T-cell (primary cell): ENCODE results near the gene ALDH1L2. TPM values are rescaled to one million over a fixed set of nuclear protein-coding genes. Genes with fewer than 3 reads are reported as not detected.

Experiments used
- ATAC-seq, 4 experiments: fragments of 200-7000 bp in 3 of 4; fragments of 150-1000 bp in 1 of 4; cut with Tn5 transposase; replicated peaks in 1 of 4; 1 replicate in 3 of 4; 2 replicates in 1 of 4; pipeline ENCODE4 v1.10.0; 2021; ENCODE audit warnings: moderate library complexity in 3 of 4, mild to moderate bottlenecking in 2 of 4, moderate number of reproducible peaks in 1 of 4
- CTCF ChIA-PET, 2 donors: fragments of 300-600 bp; sonication (Branson Sonifier 250); formaldehyde crosslinking; loops; one replicate each; lab custom pipeline; 2022; ENCODE audit warnings: antibody characterized with exemption in 2 of 2; lab: Charles Lee
- POLR2A ChIA-PET, 2 donors: fragments of 300-600 bp; sonication (Branson Sonifier 250); formaldehyde crosslinking; loops; one replicate each; lab custom pipeline; 2022; ENCODE audit warnings: antibody characterized with exemption in 2 of 2; lab: Charles Lee
- DNase-seq, 35 experiments: peaks; one replicate each; pipeline versions ENCODE4 v3.0.0 to v3.0.0-alpha.2; 2013 to 2023
- H3K27ac ChIP-seq: one replicate; pipeline ENCODE4 v1.5.1; 2013; ENCODE audit warnings: low read length
- H3K27me3 ChIP-seq, 2 experiments: replicated peaks in 1 of 2; 1 replicate in 1 of 2; 2 replicates in 1 of 2; pipeline versions ENCODE4 v1.6.1 to v1.7.0; 2013; ENCODE audit warnings: low read length in 1 of 2, mixed read lengths in 1 of 2; ENCODE audit not compliant: control insufficient read depth in 2 of 2, insufficient read depth in 2 of 2; ENCODE audit errors: extremely low read depth in 1 of 2
- H3K36me3 ChIP-seq, 2 donors: 1 replicate in 1 of 2; 2 replicates in 1 of 2; pipeline versions ENCODE4 v1.6.1 to v1.7.0; 2013; ENCODE audit warnings: low read length in 1 of 2; ENCODE audit not compliant: control insufficient read depth in 2 of 2, insufficient read depth in 1 of 2; ENCODE audit errors: extremely low read depth in 1 of 2
- H3K4me1 ChIP-seq, 2 experiments: 1 replicate in 1 of 2; 2 replicates in 1 of 2; pipeline versions ENCODE4 v1.6.1 to v1.7.0; 2013; ENCODE audit warnings: low read length in 2 of 2, mixed read lengths in 1 of 2; ENCODE audit not compliant: insufficient read depth in 2 of 2, control insufficient read depth in 1 of 2; ENCODE audit errors: extremely low read depth in 1 of 2
- H3K4me3 ChIP-seq, 2 donors: 1 replicate in 1 of 2; 2 replicates in 1 of 2; pipeline versions ENCODE4 v1.5.1 to v1.7.0; 2013; ENCODE audit warnings: mild to moderate bottlenecking in 2 of 2, low read length in 1 of 2, moderate library complexity in 1 of 2; ENCODE audit not compliant: control insufficient read depth in 1 of 2; ENCODE audit errors: extremely low read depth in 1 of 2
- H3K9me3 ChIP-seq: 2 replicates; pipeline ENCODE4 v1.7.0; 2013
- H3K27ac Mint-ChIP-seq, 2 donors: one replicate each; pipeline ENCODE4 v1.8.0; 2020 to 2021; ENCODE audit warnings: mild to moderate bottlenecking in 2 of 2, mixed read lengths in 2 of 2
- H3K27me3 Mint-ChIP-seq, 2 donors: one replicate each; pipeline ENCODE4 v1.8.0; 2021 to 2022; ENCODE audit warnings: mixed read lengths in 2 of 2
- H3K36me3 Mint-ChIP-seq: one replicate; pipeline ENCODE4 v1.8.0; 2021; ENCODE audit warnings: mixed read lengths
- H3K4me1 Mint-ChIP-seq, 3 donors: one replicate each; pipeline ENCODE4 v1.8.0; 2020 to 2022; ENCODE audit warnings: mixed read lengths in 3 of 3, mild to moderate bottlenecking in 1 of 3
- H3K4me3 Mint-ChIP-seq, 3 donors: one replicate each; pipeline ENCODE4 v1.8.0; 2020 to 2022; ENCODE audit warnings: mild to moderate bottlenecking in 3 of 3, mixed read lengths in 3 of 3, moderate library complexity in 3 of 3
- H3K9me3 Mint-ChIP-seq, 3 donors: one replicate each; pipeline ENCODE4 v1.8.0; 2020 to 2022; ENCODE audit warnings: mixed read lengths in 3 of 3
- WGBS: methylation state at CpG from one replicate; pipeline ENCODE4 v1.1.5; 2013; ENCODE audit warnings: missing lambda C conversion rate; ENCODE audit not compliant: insufficient coverage; 5-methylcytosine and 5-hydroxymethylcytosine counted together
- total RNA-seq, 35 experiments: library from RNA in 6 of 35; stranded (reverse) in 6 of 35; fragments of 120-200 nt in 1 of 35; gene quantifications; one replicate each; pipeline versions ENCODE4 v1.2.1 to v1.2.4 and lab custom pipeline; 2013 to 2026

Gene ALDH1L2
- total RNA-seq, 5 donors from 2014 or later (not counting 1 experiment from before 2014, with no cell fraction given), result 0.07 to 0.51 (median 0.16) TPM; not detected in 1

- Mint-ChIP-seq H3K4me1 (peaks cover 5 to 7% (median 5%) of the 10 kb centered on the region in 3 donors), H3K27ac (no peak overlapping the region), H3K4me3 (no peak overlapping the region), H3K9me3 (no peaks in the 10 kb centered on the region), H3K27me3 (peaks cover 25 to 40% of the 10 kb centered on the region in 2 donors), H3K36me3 (no peaks in the 10 kb centered on the region)
- H3K27ac ChIP-seq, result no peak overlapping the region
- no peak overlapping the region for H3K4me3 ChIP-seq
- WGBS, result 95% methylated on average over 6 of the region's 11 CpGs
- peaks cover 0 to 5% of the 10 kb centered on the region in 2 experiments for H3K4me1 ChIP-seq
- no peaks in the 10 kb centered on the region for H3K9me3 ChIP-seq
- no peaks in the 10 kb centered on the region for H3K36me3 ChIP-seq
- ChIA-PET CTCF (interaction anchor here in 1 of 2 donors (0.6 kb wide), 1 partner anchor 26 kb away, joined by 3 read pairs; no protein-coding TSS in a partner anchor), POLR2A (interaction anchor here in 1 of 2 donors (0.6 kb wide), 1 partner anchor 145 kb away, joined by 7 read pairs; no protein-coding TSS in a partner anchor)
- no peak for DNase-seq
- no peak for ATAC-seq
- H3K27me3 ChIP-seq, result peaks cover 4 to 21% of the 10 kb centered on the region in 2 experiments
Observed at GRCh38 chr12:105078712-105079570, 5.3 kb downstream of the ALDH1L2 start.

- no peak overlapping the region for H3K27ac ChIP-seq
- no peak for ATAC-seq
- H3K4me3 Mint-ChIP-seq, result no peak overlapping the region
- no peak overlapping the region for H3K4me3 ChIP-seq
- POLR2A ChIA-PET, result interaction anchor here in 1 of 2 donors (0.5 kb wide), 1 partner anchor 77 kb away, joined by 3 read pairs; no protein-coding TSS in a partner anchor
- DNase-seq, result no peak
- H3K36me3 Mint-ChIP-seq, result no peaks in the 10 kb centered on the region
- H3K4me1 ChIP-seq, result no peaks in the 10 kb centered on the region
- H3K4me1 Mint-ChIP-seq, result no peaks in the 10 kb centered on the region
- H3K36me3 ChIP-seq, result no peaks in the 10 kb centered on the region
- H3K9me3 ChIP-seq, result no peaks in the 10 kb centered on the region
- peaks cover 0 to 10% of the 10 kb centered on the region in 2 experiments for H3K27me3 ChIP-seq
- H3K9me3 Mint-ChIP-seq, result no peaks in the 10 kb centered on the region
- H3K27ac Mint-ChIP-seq, result no peak overlapping the region
- 87% methylated on average over 3 of the region's 7 CpGs for WGBS
- CTCF ChIA-PET, result no interaction called here
- peaks cover 11 to 28% of the 10 kb centered on the region in 2 donors for H3K27me3 Mint-ChIP-seq
Observed at GRCh38 chr12:105077435-105077834, 6.8 kb downstream of the ALDH1L2 start.

- H3K27me3 ChIP-seq, result peaks cover 0 to 9% of the 10 kb centered on the region in 2 experiments
- no peaks in the 10 kb centered on the region for H3K9me3 Mint-ChIP-seq
- ATAC-seq (no peak), DNase-seq (no peak)
- CTCF ChIA-PET, result no interaction called here
- no peak overlapping the region for H3K27ac ChIP-seq
- no peak overlapping the region for H3K4me3 ChIP-seq
- no peaks in the 10 kb centered on the region for H3K4me1 Mint-ChIP-seq
- no peaks in the 10 kb centered on the region for H3K9me3 ChIP-seq
- WGBS, result 86% methylated on average over 1 of the region's 3 CpGs
- H3K4me3 Mint-ChIP-seq, result no peak overlapping the region
- no peaks in the 10 kb centered on the region for H3K4me1 ChIP-seq
- no peaks in the 10 kb centered on the region for H3K36me3 ChIP-seq
- no peak overlapping the region for H3K27ac Mint-ChIP-seq
- H3K36me3 Mint-ChIP-seq, result no peaks in the 10 kb centered on the region
- POLR2A ChIA-PET, result no interaction called here
- H3K27me3 Mint-ChIP-seq, result peaks cover 7 to 27% of the 10 kb centered on the region in 2 donors
Observed at GRCh38 chr12:105076913-105077312, 7.3 kb downstream of the ALDH1L2 start.

- ATAC-seq (no peak), DNase-seq (no peak)
- no peaks in the 10 kb centered on the region for H3K4me1 ChIP-seq
- WGBS, result no CpG with 5 or more reads among the region's 1 CpG
- Mint-ChIP-seq H3K36me3 (no peaks in the 10 kb centered on the region), H3K27me3 (peaks cover 4 to 23% of the 10 kb centered on the region in 2 donors), H3K4me1 (no peaks in the 10 kb centered on the region), H3K9me3 (no peaks in the 10 kb centered on the region), H3K27ac (no peak overlapping the region), H3K4me3 (no peak overlapping the region)
- H3K9me3 ChIP-seq, result no peaks in the 10 kb centered on the region
- ChIA-PET CTCF (no interaction called here), POLR2A (no interaction called here)
- no peak overlapping the region for H3K27ac ChIP-seq
- H3K36me3 ChIP-seq, result no peaks in the 10 kb centered on the region
- H3K27me3 ChIP-seq, result peaks cover 0 to 7% of the 10 kb centered on the region in 2 experiments
- no peak overlapping the region for H3K4me3 ChIP-seq
Observed at GRCh38 chr12:105076098-105076497, 8.2 kb downstream of the ALDH1L2 start.

GRCh38 chr12:105072888-105073488 lies 11.3 kb downstream of the ALDH1L2 start:
- CTCF ChIA-PET, result interaction anchor here (0.5 to 0.6 kb wide), 2 partner anchors 12 to 77 kb away, joined by 3 read pairs; no protein-coding TSS in a partner anchor
- Histone ChIP-seq H3K9me3 (no peaks in the 10 kb centered on the region), H3K4me1 (no peaks in the 10 kb centered on the region), H3K27ac (no peak overlapping the region), H3K27me3 (peaks cover 0 to 3% of the 10 kb centered on the region in 2 experiments), H3K4me3 (no peak overlapping the region), H3K36me3 (no peaks in the 10 kb centered on the region)
- Mint-ChIP-seq H3K4me1 (no peaks in the 10 kb centered on the region), H3K4me3 (no peak overlapping the region), H3K36me3 (no peaks in the 10 kb centered on the region), H3K9me3 (no peaks in the 10 kb centered on the region), H3K27me3 (peaks cover 0 to 4% of the 10 kb centered on the region in 2 donors), H3K27ac (no peak overlapping the region)
- no peak for DNase-seq
- no peak for ATAC-seq
- 100% methylated on average over 3 of the region's 6 CpGs for WGBS
- POLR2A ChIA-PET, result no interaction called here

- H3K4me3 Mint-ChIP-seq, result no peak overlapping the region
- ATAC-seq, result no peak
- peaks cover 0 to 4% of the 10 kb centered on the region in 2 donors for H3K27me3 Mint-ChIP-seq
- H3K4me1 Mint-ChIP-seq, result no peaks in the 10 kb centered on the region
- H3K27ac Mint-ChIP-seq, result no peak overlapping the region
- H3K27ac ChIP-seq, result no peak overlapping the region
- H3K9me3 ChIP-seq, result no peaks in the 10 kb centered on the region
- H3K36me3 ChIP-seq, result no peaks in the 10 kb centered on the region
- no peak overlapping the region for H3K4me3 ChIP-seq
- H3K27me3 ChIP-seq, result no peaks in the 10 kb centered on the region
- H3K36me3 Mint-ChIP-seq, result no peaks in the 10 kb centered on the region
- CTCF ChIA-PET, result interaction anchor here in 1 of 2 donors (0.6 kb wide), 1 partner anchor 11 kb away, joined by 3 read pairs; no protein-coding TSS in a partner anchor
- POLR2A ChIA-PET, result no interaction called here
- no CpG with 5 or more reads among the region's 3 CpGs for WGBS
- no peak for DNase-seq
- H3K9me3 Mint-ChIP-seq, result no peaks in the 10 kb centered on the region
- no peaks in the 10 kb centered on the region for H3K4me1 ChIP-seq
Observed at GRCh38 chr12:105071981-105072380, 12.3 kb downstream of the ALDH1L2 start.
